Cardiac fibroblast (primary cell): ENCODE data around the gene FUNDC2.
A peak's percentile ranks its signal among the peaks of the same experiment; 100 is the strongest.

Experiments
- DNase-seq, 2 donors: peaks; one replicate each; pipeline versions ENCODE4 v3.0.0 to v3.0.0-alpha.2; 2010; ENCODE audit warnings: low read depth in 2 of 2
- H3K4me3 ChIP-seq, 2 donors: replicated peaks in 1 of 2; 1 replicate in 1 of 2; 2 replicates in 1 of 2; pipeline ENCODE4 v1.5.1; 2011; ENCODE audit warnings: low read depth in 2 of 2, low read length in 2 of 2, mild to moderate bottlenecking in 2 of 2, moderate library complexity in 1 of 2
- CTCF ChIP-seq: IDR thresholded peaks from one replicate; pipeline ENCODE4 v1.5.1; 2011; ENCODE audit warnings: low read depth, mild to moderate bottlenecking, low read length, inconsistent platforms

FUNDC2 gene

DNA sequence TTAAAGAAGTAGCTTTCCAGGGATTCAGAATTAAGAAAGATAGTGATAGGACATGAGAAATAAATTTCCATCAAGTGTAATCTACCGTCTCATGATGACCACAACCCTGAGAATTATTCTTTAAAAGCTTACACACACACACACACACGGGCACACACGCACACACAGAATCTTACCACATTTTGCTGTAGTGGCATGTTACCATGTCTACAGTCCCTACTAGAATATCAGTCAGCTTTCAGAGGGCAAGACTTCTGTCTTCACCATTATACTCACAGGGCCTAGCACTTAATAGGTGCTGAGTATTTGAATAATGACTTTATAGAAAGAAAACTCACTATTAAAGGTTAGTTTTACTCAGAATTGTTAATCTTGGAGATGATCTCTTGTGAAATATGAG lies 28.9 kb downstream of the FUNDC2 start:
- H3K4me3 ChIP-seq: no peak overlapping the region
- DNase-seq: no peak
- TF ChIP-seq CTCF: no peak

DNA sequence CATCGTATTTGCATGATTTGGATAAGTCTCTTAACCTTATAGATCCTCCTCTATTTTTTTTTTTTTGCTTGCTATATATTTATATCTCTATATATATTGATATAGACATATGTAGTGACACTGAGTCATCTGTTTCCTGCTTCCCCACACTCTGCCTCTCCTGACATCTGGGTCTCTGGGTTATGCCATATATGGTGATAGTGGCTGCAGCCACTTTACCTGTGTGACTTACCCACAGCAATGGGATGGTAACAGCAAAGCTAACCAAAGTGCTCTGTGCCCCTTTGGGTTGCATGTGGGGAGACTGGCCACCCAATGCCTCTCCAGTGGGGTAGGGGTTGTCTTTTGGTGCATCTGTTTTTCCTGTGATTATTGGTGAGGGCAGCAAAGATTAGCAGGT lies 29.8 kb downstream of the FUNDC2 start:
- no peak for DNase-seq
- no peak overlapping the region for H3K4me3 ChIP-seq
- TF ChIP-seq CTCF: no peak

DNA sequence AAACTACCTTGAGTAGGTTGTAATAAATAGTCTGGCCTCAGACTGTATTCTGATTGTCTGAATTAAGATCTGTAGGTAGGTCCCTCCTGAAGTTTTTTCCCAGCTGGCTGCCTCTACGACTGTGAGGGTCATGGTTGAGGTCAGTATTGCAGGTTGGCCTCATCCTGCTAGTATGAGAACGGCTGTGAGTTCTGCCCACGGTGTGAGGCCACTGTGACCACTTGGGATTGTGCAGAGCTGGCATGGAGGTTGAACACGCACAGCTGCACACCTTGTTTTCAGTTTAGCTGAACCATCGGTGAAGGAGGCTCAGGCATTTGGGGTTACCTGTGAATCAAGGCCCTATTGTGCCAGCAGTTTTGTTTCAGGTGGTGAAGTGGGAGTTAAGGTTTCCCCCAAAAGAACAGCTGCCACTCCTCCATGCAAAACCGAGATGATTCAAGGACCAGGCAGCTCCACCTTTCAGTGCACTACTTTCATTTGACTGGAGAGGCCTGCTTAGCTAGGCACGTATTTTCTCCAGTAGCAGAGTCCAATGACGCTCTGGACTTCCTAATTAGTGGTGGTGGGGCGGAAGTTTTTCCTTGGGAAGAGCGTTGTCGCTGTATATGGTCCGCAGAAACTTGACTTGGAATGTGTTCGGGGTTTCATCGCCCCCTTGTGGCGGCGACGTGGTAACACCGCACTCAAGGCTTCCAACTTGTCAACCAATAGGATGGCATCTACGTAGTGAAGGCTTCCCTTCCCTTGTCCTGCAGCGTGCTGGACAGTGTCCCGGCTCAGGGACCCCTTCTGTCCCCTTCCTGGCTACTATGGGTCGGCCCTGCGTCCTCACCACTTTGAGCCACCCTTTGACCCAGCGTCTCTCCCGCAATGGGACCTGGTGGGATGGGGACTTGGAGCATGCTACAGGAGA lies 30.5 kb downstream of the FUNDC2 start:
- peak; percentile 66 for TF ChIP-seq CTCF
- DNase-seq: peak; percentile 81 to 85
- no peak overlapping the region for H3K4me3 ChIP-seq

- peak in 1 of 2 donors; percentile 16 for DNase-seq
- TF ChIP-seq CTCF: no peak
- no peak overlapping the region for H3K4me3 ChIP-seq
Measured at GRCh38 chrX:155061760-155062159, 35.1 kb downstream of the FUNDC2 start.

DNA sequence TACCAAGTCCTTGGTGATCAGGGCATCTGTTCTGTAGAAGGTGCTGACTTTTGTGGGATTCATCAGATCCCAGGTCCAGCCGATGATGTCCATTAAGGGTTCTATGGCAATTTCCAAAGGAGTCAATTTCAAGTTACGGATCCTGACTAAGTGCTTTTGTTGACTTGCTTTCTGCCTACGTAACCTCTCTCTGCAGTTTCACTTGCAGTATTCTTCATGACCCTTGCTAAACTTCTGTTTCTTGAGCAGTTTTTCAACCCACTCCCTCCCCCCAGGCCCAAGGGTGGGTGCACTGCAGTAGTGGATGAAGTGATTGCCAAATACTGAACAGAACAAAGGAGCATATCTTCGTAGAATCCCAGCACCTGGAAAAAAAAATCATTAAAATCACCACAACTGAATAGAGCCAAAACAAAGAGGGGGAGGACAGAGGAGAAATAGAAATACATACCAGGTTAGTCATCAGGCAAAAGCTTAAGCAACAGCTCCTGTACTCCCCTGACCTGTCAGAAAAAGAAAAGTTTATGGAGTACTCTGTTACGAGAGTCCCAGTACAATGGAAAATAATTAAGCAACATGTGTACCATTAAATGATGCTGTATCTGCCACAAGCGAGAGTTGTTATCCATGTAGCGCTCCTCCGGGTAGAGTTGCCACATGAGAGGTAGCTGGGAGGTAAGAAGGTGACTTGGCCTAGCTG lies 38.5 kb downstream of the FUNDC2 start:
- H3K4me3 ChIP-seq: no peak overlapping the region
- DNase-seq: peak; percentile 62 to 71
- TF ChIP-seq CTCF: no peak

GRCh38 chrX:155068165-155068564 lies 41.5 kb downstream of the FUNDC2 start:
- no peak for TF ChIP-seq CTCF
- peak; percentile 51 to 66 for DNase-seq
- no peak overlapping the region for H3K4me3 ChIP-seq
